HG02852 (cell line): ENCODE measurements around the gene DRAXIN.
A peak's percentile ranks its signal among the peaks of the same experiment; 100 is the strongest.

Source experiments
- ATAC-seq: cut with Tn5 transposase; IDR thresholded peaks from one replicate; pipeline ENCODE4 v1.9.1; 2021; ENCODE audit warnings: mild to moderate bottlenecking, moderate library complexity; ENCODE audit not compliant: unreplicated experiment

Gene DRAXIN

GRCh38 chr1:11707621-11708276 lies 16.2 kb downstream of the DRAXIN start:
- no peak for ATAC-seq

GRCh38 chr1:11708554-11709350 lies 17.2 kb downstream of the DRAXIN start:
- no peak for ATAC-seq

GRCh38 chr1:11711490-11711889 lies 20.0 kb downstream of the DRAXIN start:
- ATAC-seq: no peak

GRCh38 chr1:11712285-11712684 lies 20.8 kb downstream of the DRAXIN start:
- ATAC-seq: no peak

- ATAC-seq: no peak
Measured at GRCh38 chr1:11713095-11713494, 21.6 kb downstream of the DRAXIN start.

GRCh38 chr1:11714831-11715575 lies 23.5 kb downstream of the DRAXIN start:
- ATAC-seq: no peak

- ATAC-seq: peak; percentile 52
Measured at GRCh38 chr1:11719313-11720032, 28.0 kb downstream of the DRAXIN start.

GRCh38 chr1:11720033-11720376 lies 28.5 kb downstream of the DRAXIN start:
- ATAC-seq: no peak

- no peak for ATAC-seq
Measured at GRCh38 chr1:11720525-11720924, 29.0 kb downstream of the DRAXIN start.

GRCh38 chr1:11721311-11721710 lies 29.8 kb downstream of the DRAXIN start:
- no peak for ATAC-seq

GRCh38 chr1:11722538-11722937 lies 31.0 kb downstream of the DRAXIN start:
- no peak for ATAC-seq

GRCh38 chr1:11725616-11726015 lies 34.1 kb downstream of the DRAXIN start:
- no peak for ATAC-seq

- ATAC-seq: no peak
Measured at GRCh38 chr1:11727119-11727518, 35.6 kb downstream of the DRAXIN start.

- ATAC-seq: no peak
Measured at GRCh38 chr1:11728126-11728806, 36.8 kb downstream of the DRAXIN start.

- no peak for ATAC-seq
Measured at GRCh38 chr1:11729155-11729497, 37.6 kb downstream of the DRAXIN start.

GRCh38 chr1:11729498-11730428 lies 38.3 kb downstream of the DRAXIN start:
- ATAC-seq: no peak

GRCh38 chr1:11730429-11730891 lies 39.0 kb downstream of the DRAXIN start:
- no peak for ATAC-seq

GRCh38 chr1:11731691-11732283 lies 40.3 kb downstream of the DRAXIN start:
- ATAC-seq: no peak

GRCh38 chr1:11733306-11733705 lies 41.8 kb downstream of the DRAXIN start:
- no peak for ATAC-seq
